WTC11 (cell line): Measurements from ENCODE around the gene SS18. TPM values are rescaled to one million over a fixed set of nuclear protein-coding genes. Genes with fewer than 3 reads are reported as not detected.

Experiments
- ATAC-seq: fragments of 200-7000 bp; cut with Tn5 transposase; 2 replicates; pipeline ENCODE4 v1.10.0; 2021; ENCODE audit warnings: mild to moderate bottlenecking, moderate library complexity
- Bru-seq: library from RNA; stranded (reverse); fragments of 400-500 nt; gene quantifications from one replicate; lab custom pipeline; 2021; lab: Mats Ljungman, UMichigan
- CTCF ChIA-PET: fragments of 300-600 bp; sonication (Branson Sonifier 250); formaldehyde crosslinking; loops from one replicate; lab custom pipeline; 2021; ENCODE audit warnings: antibody characterized with exemption; lab: Charles Lee
- POLR2A ChIA-PET: fragments of 350-600 bp; sonication (Branson Sonifier 250); formaldehyde crosslinking; loops from one replicate; lab custom pipeline; 2021; ENCODE audit warnings: antibody characterized with exemption; lab: Charles Lee
- DNase-seq: peaks from one replicate; pipeline ENCODE4 v3.0.0; 2021; ENCODE audit warnings: low spot score
- H3K27ac Mint-ChIP-seq: 2 replicates; pipeline ENCODE4 v1.8.0; 2021; ENCODE audit warnings: mixed read lengths
- H3K27me3 Mint-ChIP-seq: 2 replicates; pipeline ENCODE4 v1.8.0; 2021; ENCODE audit warnings: low read depth, mild to moderate bottlenecking, moderate library complexity, mixed read lengths
- H3K36me3 Mint-ChIP-seq: 2 replicates; pipeline ENCODE4 v1.8.0; 2021; ENCODE audit warnings: mixed read lengths
- H3K4me1 Mint-ChIP-seq: 2 replicates; pipeline ENCODE4 v1.8.0; 2022; ENCODE audit warnings: mixed read lengths
- H3K4me3 Mint-ChIP-seq: 2 replicates; pipeline ENCODE4 v1.8.0; 2021; ENCODE audit warnings: mild to moderate bottlenecking, moderate library complexity, mixed read lengths
- H3K9me3 Mint-ChIP-seq: 2 replicates; pipeline ENCODE4 v1.8.0; 2021; ENCODE audit warnings: mixed read lengths
- ATF6 ChIP-seq: sonication (generic); formaldehyde crosslinking; IDR thresholded peaks from 2 replicates; pipeline ENCODE4 v1.8.1; 2023; ENCODE audit warnings: mild to moderate bottlenecking, missing genetic modification reagents
- E2F4 ChIP-seq: sonication (generic); formaldehyde crosslinking; IDR thresholded peaks from 2 replicates; pipeline ENCODE4 v1.8.1; 2022; ENCODE audit warnings: low read depth, mild to moderate bottlenecking, moderate library complexity, missing genetic modification reagents, borderline replicate concordance
- ELF4 ChIP-seq: sonication (generic); formaldehyde crosslinking; IDR thresholded peaks from 2 replicates; pipeline ENCODE4 v1.8.1; 2022; ENCODE audit warnings: low read depth, mild to moderate bottlenecking, moderate library complexity, missing genetic modification reagents
- HMGXB4 ChIP-seq: sonication (generic); formaldehyde crosslinking; IDR thresholded peaks from 2 replicates; pipeline ENCODE4 v1.8.1; 2023; ENCODE audit warnings: mild to moderate bottlenecking, moderate library complexity, missing genetic modification reagents
- MLX ChIP-seq: sonication (generic); formaldehyde crosslinking; IDR thresholded peaks from 2 replicates; pipeline ENCODE4 v1.8.1; 2023; ENCODE audit warnings: mild to moderate bottlenecking, missing genetic modification reagents, moderate library complexity
- NFE2L1 ChIP-seq: sonication (generic); formaldehyde crosslinking; IDR thresholded peaks from 2 replicates; pipeline ENCODE4 v1.8.1; 2023; ENCODE audit warnings: missing genetic modification reagents
- SMAD4 ChIP-seq: sonication (generic); formaldehyde crosslinking; IDR thresholded peaks from 2 replicates; pipeline ENCODE4 v1.8.0; 2022; ENCODE audit warnings: mild to moderate bottlenecking, missing genetic modification reagents
- SP1 ChIP-seq: sonication (generic); formaldehyde crosslinking; conservative IDR thresholded peaks from 2 replicates; pipeline ENCODE4 v1.8.1; 2022; ENCODE audit warnings: missing genetic modification reagents
- TCF7 ChIP-seq: sonication (generic); formaldehyde crosslinking; IDR thresholded peaks from 2 replicates; pipeline ENCODE4 v1.8.0; 2022; ENCODE audit warnings: mild to moderate bottlenecking, low read depth, missing genetic modification reagents, moderate library complexity
- ZBTB43 ChIP-seq: sonication (generic); formaldehyde crosslinking; IDR thresholded peaks from 2 replicates; pipeline ENCODE4 v1.8.1; 2023; ENCODE audit warnings: mild to moderate bottlenecking, missing genetic modification reagents
- ZNF232 ChIP-seq: sonication (generic); formaldehyde crosslinking; IDR thresholded peaks from 2 replicates; pipeline ENCODE4 v1.8.0; 2022; ENCODE audit warnings: mild to moderate bottlenecking, missing genetic modification reagents
- ZNF263 ChIP-seq: sonication (generic); formaldehyde crosslinking; IDR thresholded peaks from 2 replicates; pipeline ENCODE4 v1.8.1; 2022; ENCODE audit warnings: low read depth, mild to moderate bottlenecking, moderate library complexity, missing genetic modification reagents
- long read RNA-seq, 3 experiments: library from RNA in 1 of 3; library from capped mRNA in 1 of 3; library from polyadenylated mRNA in 1 of 3; unstranded in 2 of 3; stranded (forward) in 1 of 3; transcript quantifications; one replicate each; pipeline ENCODE4 v2.0.0, GENCODE V29; 2021
- total RNA-seq: library from RNA; stranded (reverse); gene quantifications from 3 replicates; pipeline ENCODE4 v1.2.3, GENCODE V29; 2021
- TF ChIP-seq, protein P1 (sequence below): sonication (generic); formaldehyde crosslinking; IDR thresholded peaks from 2 replicates; pipeline ENCODE4 v1.8.0; 2023; ENCODE audit warnings: missing genetic modification reagents, mild to moderate bottlenecking, borderline replicate concordance
- TF ChIP-seq, protein P2 (sequence below): sonication (generic); formaldehyde crosslinking; IDR thresholded peaks from 2 replicates; pipeline ENCODE4 v1.8.1; 2022; ENCODE audit warnings: low read depth, missing genetic modification reagents, borderline replicate concordance
- TF ChIP-seq, protein P3 (sequence below): sonication (generic); formaldehyde crosslinking; IDR thresholded peaks from 2 replicates; pipeline ENCODE4 v1.8.0; 2022; ENCODE audit warnings: mild to moderate bottlenecking, missing genetic modification reagents

Gene SS18, protein sequence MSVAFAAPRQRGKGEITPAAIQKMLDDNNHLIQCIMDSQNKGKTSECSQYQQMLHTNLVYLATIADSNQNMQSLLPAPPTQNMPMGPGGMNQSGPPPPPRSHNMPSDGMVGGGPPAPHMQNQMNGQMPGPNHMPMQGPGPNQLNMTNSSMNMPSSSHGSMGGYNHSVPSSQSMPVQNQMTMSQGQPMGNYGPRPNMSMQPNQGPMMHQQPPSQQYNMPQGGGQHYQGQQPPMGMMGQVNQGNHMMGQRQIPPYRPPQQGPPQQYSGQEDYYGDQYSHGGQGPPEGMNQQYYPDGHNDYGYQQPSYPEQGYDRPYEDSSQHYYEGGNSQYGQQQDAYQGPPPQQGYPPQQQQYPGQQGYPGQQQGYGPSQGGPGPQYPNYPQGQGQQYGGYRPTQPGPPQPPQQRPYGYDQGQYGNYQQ
- 73.0 to 79.1 TPM (median 75.6 TPM) in 3 replicates for total RNA-seq
- percentile 92 among the genes with signal in this experiment for Bru-seq, nascent RNA
- long read RNA-seq, experiment 1, transcript SS18-203 (11 exons, 3,414 nt) = minor isoform, 43 of 489 reads
- long read RNA-seq, experiment 1, transcript SS18-213 (11 exons, 1,840 nt) = minor isoform, 11 of 489 reads
- long read RNA-seq, experiment 1, transcript SS18-217 (3 exons, 775 nt) = minor isoform, 11 of 489 reads
- long read RNA-seq, experiment 1, transcript SS18-201 (10 exons, 1,836 nt) = major isoform, 320 of 489 reads
- long read RNA-seq, experiment 1, partial matches to known transcripts = 24 of 489 reads
- long read RNA-seq, experiment 1, other reads (novel, unspliced or antisense) = 79 of 489 reads
- long read RNA-seq, experiment 2, transcript SS18-201 (10 exons, 1,836 nt) = major isoform, 22 of 79 reads
- long read RNA-seq, experiment 2, transcript SS18-203 (11 exons, 3,414 nt) = minor isoform, 9 of 79 reads
- long read RNA-seq, experiment 2, partial matches to known transcripts = 6 of 79 reads
- long read RNA-seq, experiment 2, other reads (novel, unspliced or antisense) = 40 of 79 reads
- long read RNA-seq, experiment 3, transcript SS18-203 (11 exons, 3,414 nt) = minor isoform, 12 of 84 reads
- long read RNA-seq, experiment 3, transcript SS18-201 (10 exons, 1,836 nt) = major isoform, 51 of 84 reads
- long read RNA-seq, experiment 3, partial matches to known transcripts = 6 of 84 reads
- long read RNA-seq, experiment 3, other reads (novel, unspliced or antisense) = 13 of 84 reads

DNA sequence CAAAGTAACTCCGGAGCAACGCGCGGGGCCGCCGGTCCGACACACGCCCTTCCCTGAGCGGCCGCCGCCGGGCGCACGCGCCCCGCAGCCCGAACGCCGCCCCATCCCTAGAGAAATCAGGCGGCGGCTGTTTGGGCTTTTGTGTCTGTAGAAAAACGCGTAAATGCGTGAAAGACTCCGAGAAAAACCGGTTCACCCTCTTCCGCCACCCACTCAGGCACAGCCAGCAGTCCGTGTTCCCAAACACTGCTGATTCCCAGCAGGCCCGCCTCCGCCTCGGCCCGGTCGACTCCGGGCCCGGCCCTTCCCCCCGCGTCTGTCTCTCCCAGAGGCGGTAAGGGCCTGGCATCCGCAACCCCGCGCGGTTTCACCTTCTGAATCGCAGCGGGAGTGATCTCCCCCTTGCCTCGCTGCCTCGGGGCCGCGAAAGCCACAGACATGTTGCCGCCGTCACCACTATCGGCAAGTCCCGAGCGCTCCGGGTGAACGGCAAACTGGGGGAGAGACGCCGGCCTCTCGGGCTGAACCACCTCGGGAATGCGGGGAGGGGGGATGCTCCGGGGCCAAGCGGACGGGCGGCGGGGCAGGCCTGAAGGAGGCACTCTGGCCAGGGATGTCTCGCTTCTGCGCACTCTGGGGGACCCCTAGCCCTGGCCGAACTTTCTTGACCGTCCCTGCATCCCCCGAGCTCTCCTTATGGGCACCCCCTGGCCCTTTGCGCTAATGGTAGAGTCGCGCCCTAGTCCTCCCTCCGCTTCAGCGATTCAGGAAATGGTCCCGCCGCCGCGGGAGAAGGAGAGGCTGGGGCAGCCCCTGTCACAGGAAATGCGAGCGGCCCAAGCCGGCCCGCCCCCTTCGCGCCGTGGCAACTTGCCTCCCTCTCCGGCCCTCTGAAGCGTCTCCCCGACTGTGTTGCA, at the start of gene SS18:
TSS of gene SS18 (minus strand) at position 484 of the 917 bp plus-strand sequence. CDS start at position 440, 44 bp downstream.
- no peaks in the 10 kb centered on the region for H3K27me3 Mint-ChIP-seq
- DNase-seq (peak; percentile 91), ATAC-seq (peak; percentile 92)
- ChIA-PET POLR2A (interaction anchor here (0.6 kb wide), 1 partner anchor 275 kb away, joined by 13 read pairs; no protein-coding TSS in a partner anchor), CTCF (interaction anchor here (1.0 kb wide), 1 partner anchor 217 kb away, joined by 3 read pairs; no protein-coding TSS in a partner anchor)
- H3K36me3 Mint-ChIP-seq = peaks cover 6% of the 10 kb centered on the region
- H3K9me3 Mint-ChIP-seq = no peaks in the 10 kb centered on the region
- H3K4me3 Mint-ChIP-seq = peak within 1 kb of the TSS; percentile 98
- H3K27ac Mint-ChIP-seq = peak within 1 kb of the TSS; percentile 97
- H3K4me1 Mint-ChIP-seq = peaks cover 25% of the 10 kb centered on the region
- TF ChIP-seq NFE2L1 (CRISPR knock-in tag) = peak; percentile 64; the same call in 1 of the 2 replicates
- TF ChIP-seq ELF4 (CRISPR knock-in tag) = 0 out of 2 replicates have a peak, but pooled peaks have one; percentile 62
- peak; percentile 82 for TF ChIP-seq SP1 (CRISPR knock-in tag)
- TF ChIP-seq, protein P1, sequence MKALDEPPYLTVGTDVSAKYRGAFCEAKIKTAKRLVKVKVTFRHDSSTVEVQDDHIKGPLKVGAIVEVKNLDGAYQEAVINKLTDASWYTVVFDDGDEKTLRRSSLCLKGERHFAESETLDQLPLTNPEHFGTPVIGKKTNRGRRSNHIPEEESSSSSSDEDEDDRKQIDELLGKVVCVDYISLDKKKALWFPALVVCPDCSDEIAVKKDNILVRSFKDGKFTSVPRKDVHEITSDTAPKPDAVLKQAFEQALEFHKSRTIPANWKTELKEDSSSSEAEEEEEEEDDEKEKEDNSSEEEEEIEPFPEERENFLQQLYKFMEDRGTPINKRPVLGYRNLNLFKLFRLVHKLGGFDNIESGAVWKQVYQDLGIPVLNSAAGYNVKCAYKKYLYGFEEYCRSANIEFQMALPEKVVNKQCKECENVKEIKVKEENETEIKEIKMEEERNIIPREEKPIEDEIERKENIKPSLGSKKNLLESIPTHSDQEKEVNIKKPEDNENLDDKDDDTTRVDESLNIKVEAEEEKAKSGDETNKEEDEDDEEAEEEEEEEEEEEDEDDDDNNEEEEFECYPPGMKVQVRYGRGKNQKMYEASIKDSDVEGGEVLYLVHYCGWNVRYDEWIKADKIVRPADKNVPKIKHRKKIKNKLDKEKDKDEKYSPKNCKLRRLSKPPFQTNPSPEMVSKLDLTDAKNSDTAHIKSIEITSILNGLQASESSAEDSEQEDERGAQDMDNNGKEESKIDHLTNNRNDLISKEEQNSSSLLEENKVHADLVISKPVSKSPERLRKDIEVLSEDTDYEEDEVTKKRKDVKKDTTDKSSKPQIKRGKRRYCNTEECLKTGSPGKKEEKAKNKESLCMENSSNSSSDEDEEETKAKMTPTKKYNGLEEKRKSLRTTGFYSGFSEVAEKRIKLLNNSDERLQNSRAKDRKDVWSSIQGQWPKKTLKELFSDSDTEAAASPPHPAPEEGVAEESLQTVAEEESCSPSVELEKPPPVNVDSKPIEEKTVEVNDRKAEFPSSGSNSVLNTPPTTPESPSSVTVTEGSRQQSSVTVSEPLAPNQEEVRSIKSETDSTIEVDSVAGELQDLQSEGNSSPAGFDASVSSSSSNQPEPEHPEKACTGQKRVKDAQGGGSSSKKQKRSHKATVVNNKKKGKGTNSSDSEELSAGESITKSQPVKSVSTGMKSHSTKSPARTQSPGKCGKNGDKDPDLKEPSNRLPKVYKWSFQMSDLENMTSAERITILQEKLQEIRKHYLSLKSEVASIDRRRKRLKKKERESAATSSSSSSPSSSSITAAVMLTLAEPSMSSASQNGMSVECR (CRISPR knock-in tag) = 0 out of 2 replicates have a peak, but pooled peaks have one; percentile 27
- TF ChIP-seq, protein P2, sequence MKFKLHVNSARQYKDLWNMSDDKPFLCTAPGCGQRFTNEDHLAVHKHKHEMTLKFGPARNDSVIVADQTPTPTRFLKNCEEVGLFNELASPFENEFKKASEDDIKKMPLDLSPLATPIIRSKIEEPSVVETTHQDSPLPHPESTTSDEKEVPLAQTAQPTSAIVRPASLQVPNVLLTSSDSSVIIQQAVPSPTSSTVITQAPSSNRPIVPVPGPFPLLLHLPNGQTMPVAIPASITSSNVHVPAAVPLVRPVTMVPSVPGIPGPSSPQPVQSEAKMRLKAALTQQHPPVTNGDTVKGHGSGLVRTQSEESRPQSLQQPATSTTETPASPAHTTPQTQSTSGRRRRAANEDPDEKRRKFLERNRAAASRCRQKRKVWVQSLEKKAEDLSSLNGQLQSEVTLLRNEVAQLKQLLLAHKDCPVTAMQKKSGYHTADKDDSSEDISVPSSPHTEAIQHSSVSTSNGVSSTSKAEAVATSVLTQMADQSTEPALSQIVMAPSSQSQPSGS (CRISPR knock-in tag) = no peak
- TF ChIP-seq ZNF232 (CRISPR knock-in tag) = no peak
- 0 out of 2 replicates have a peak, but pooled peaks have one; percentile 17 for TF ChIP-seq ZBTB43 (CRISPR knock-in tag)
- 0 out of 2 replicates have a peak, but pooled peaks have one; percentile 18 for TF ChIP-seq SMAD4 (CRISPR knock-in tag)
- peak; percentile 66; the same call in 1 of the 2 replicates for TF ChIP-seq E2F4 (CRISPR knock-in tag)
- TF ChIP-seq, protein P3, sequence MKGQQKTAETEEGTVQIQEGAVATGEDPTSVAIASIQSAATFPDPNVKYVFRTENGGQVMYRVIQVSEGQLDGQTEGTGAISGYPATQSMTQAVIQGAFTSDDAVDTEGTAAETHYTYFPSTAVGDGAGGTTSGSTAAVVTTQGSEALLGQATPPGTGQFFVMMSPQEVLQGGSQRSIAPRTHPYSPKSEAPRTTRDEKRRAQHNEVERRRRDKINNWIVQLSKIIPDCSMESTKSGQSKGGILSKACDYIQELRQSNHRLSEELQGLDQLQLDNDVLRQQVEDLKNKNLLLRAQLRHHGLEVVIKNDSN (CRISPR knock-in tag) = 0 out of 2 replicates have a peak, but pooled peaks have one; percentile 56
- no peak for TF ChIP-seq ATF6 (CRISPR knock-in tag)
- peak; percentile 39; the same call in 1 of the 2 replicates for TF ChIP-seq TCF7 (CRISPR knock-in tag)
- TF ChIP-seq ZNF263 (CRISPR knock-in tag) = peak; percentile 24; the same call in 1 of the 2 replicates
- peak; percentile 97 for TF ChIP-seq HMGXB4 (CRISPR knock-in tag)
- peak; percentile 81; the same call in 1 of the 2 replicates for TF ChIP-seq MLX (CRISPR knock-in tag)
